ENCODE results near the gene MEF2A.
A peak's percentile ranks its signal among the peaks of the same experiment; 100 is the strongest.

The MEF2A gene

DNA sequence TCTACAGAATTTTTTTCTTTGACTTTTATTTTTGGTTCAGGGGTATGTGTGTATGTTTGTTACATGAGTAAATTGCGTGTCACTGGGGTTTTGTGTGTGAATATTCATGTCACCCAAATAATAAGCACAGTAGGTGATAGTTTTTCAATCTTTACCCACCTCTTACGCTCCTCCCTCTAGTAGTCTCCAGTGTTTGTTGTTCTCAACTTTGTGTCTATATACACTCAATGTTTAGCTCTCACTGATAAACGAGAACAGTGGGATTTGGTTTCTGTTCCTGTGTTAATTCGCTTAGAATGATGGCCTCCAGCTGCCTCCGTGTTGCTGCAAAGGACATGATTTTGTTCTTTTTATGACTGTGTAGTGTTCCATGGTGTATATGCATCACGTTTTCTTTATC, 54.4 kb downstream of the MEF2A start:
- TF ChIP-seq CTCF (IDR thresholded peaks at IDR 0.05; ENCODE audit: control extremely low read depth, extremely low read depth, low read depth, missing control alignments): no peak
- DNase-seq (ENCODE audit: extremely low spot score): no peak
- POLR2A ChIA-PET: no interaction called here
- CTCF ChIA-PET: interaction anchor here (1.1 kb wide), 1 partner anchor 26 kb away, joined by 4 read pairs; no protein-coding TSS in a partner anchor

DNA sequence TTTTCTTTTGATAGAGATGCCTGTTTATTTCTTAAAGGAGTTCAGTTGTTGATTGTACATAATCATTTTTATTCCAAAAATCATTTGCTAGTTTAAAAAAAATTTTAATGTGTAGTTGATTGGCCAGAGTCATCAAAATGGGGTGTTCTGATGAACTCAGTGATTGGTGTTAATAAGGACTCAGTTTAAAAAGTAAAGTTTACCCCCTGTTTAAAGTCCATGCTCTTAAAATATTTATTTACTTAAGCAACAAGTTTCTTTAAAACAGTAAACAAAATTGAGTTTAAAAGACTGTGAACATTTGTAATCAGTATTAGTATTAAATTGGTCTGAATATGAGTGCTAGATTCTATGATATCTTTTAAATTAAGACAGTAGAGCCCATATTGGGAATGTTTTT, 56.0 kb downstream of the MEF2A start:
- ChIA-PET POLR2A (no interaction called here), CTCF (no interaction called here)
- DNase-seq (ENCODE audit: extremely low spot score): no peak
- no peak for TF ChIP-seq CTCF (IDR thresholded peaks at IDR 0.05; ENCODE audit: control extremely low read depth, extremely low read depth, low read depth, missing control alignments)

DNA sequence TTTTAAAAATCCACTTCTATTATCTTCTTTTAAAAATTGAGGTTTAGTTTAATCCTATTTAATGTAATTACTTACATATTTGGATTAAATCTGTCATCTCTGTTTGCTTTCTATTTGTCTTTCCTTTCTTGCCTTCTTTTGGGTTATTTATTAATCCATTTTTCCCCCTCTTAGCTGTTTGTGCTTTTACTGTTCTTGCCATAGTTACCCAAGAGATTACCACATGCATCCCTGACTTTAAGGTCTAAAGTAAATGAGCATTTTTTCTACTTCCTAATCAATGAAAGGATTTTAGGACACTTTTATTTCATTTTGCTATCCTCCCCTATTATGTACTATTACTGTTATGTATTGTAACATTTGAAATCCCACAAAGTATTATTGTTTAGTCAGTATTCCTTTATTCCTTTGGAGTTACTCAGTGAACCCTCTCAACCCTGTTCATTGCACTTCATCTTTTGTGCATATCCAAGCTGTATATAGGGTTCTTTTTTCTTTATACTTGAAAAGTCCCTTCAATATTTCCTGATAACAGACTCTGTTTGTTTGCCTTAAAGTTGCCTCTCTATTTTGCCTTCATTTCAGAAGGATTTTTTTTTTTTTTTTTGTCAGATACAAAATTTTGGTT, 62.7 kb downstream of the MEF2A start:
- DNase-seq (ENCODE audit: extremely low spot score): no peak
- no peak for TF ChIP-seq CTCF (IDR thresholded peaks at IDR 0.05; ENCODE audit: control extremely low read depth, extremely low read depth, low read depth, missing control alignments)
- ChIA-PET POLR2A (no interaction called here), CTCF (interaction anchor here (0.7 to 1.7 kb wide), 4 partner anchors 13 to 356 kb away, joined by 3 read pairs; no protein-coding TSS in a partner anchor)

- ChIA-PET CTCF (interaction anchor here (1.2 to 1.4 kb wide), 2 partner anchors 17 to 118 kb away, joined by 3 to 5 read pairs; no protein-coding TSS in a partner anchor), POLR2A (no interaction called here)
- TF ChIP-seq CTCF (IDR thresholded peaks at IDR 0.05; ENCODE audit: control extremely low read depth, extremely low read depth, low read depth, missing control alignments): no peak
- no peak for DNase-seq (ENCODE audit: extremely low spot score)
Observed at GRCh38 chr15:99630607-99631131, 64.9 kb downstream of the MEF2A start.

GRCh38 chr15:99631255-99631654, 65.5 kb downstream of the MEF2A start:
- DNase-seq (ENCODE audit: extremely low spot score): peak; percentile 53
- ChIA-PET POLR2A (no interaction called here), CTCF (no interaction called here)
- no peak for TF ChIP-seq CTCF (IDR thresholded peaks at IDR 0.05; ENCODE audit: control extremely low read depth, extremely low read depth, low read depth, missing control alignments)

GRCh38 chr15:99632521-99632920, 66.7 kb downstream of the MEF2A start:
- DNase-seq (ENCODE audit: extremely low spot score): no peak
- CTCF ChIA-PET: no interaction called here
- no peak for TF ChIP-seq CTCF (IDR thresholded peaks at IDR 0.05; ENCODE audit: control extremely low read depth, extremely low read depth, low read depth, missing control alignments)
- POLR2A ChIA-PET: no interaction called here
